A549 (cell line): Measurements from ENCODE around the gene LAMTOR4. TPM values are rescaled to one million over a fixed set of nuclear protein-coding genes. Genes with fewer than 3 reads are reported as not detected.
"Not testable (repeated sequence)": the region's sequence is repeated elsewhere in the genome, so short reads cannot be mapped to it uniquely, and the experiment has no call there.

Source experiments
- ATAC-seq, 2 experiments: fragments of 200-7000 bp in 1 of 2; fragments of >200 bp in 1 of 2; cut with Nextera tagmentation in 1 of 2; cut with Tn5 transposase in 1 of 2; 3 replicates each; pipeline versions ENCODE4 v1.8.0 to v1.9.1; 2018 to 2020; ENCODE audit warnings: mild to moderate bottlenecking in 1 of 2, moderate library complexity in 1 of 2
- CTCF ChIA-PET: fragments of 300-600 bp; sonication (Branson Sonifier 250); formaldehyde crosslinking; extraction: SDS; loops from one replicate; lab custom pipeline; 2021; ENCODE audit warnings: antibody characterized with exemption, inconsistent platforms; lab: Yijun Ruan, JAX
- POLR2A ChIA-PET: fragments of 350-600 bp; formaldehyde crosslinking; extraction: SDS; loops from one replicate; lab custom pipeline; 2021; ENCODE audit warnings: antibody characterized with exemption, inconsistent platforms; lab: Yijun Ruan, JAX
- DNase-seq, 2 experiments: peaks; one replicate each; pipeline versions ENCODE4 v3.0.0 to v3.0.0-alpha.2; 2011 to 2016; ENCODE audit warnings: low read depth in 1 of 2, low spot score in 1 of 2
- FAIRE-seq: peaks from 2 replicates; lab custom pipeline; 2011; peaks lifted over from hg19 to GRCh38; lab: Jason Lieb, UNC
- H3K27ac ChIP-seq, 2 experiments: fragments of >200 bp; sonication (Bioruptor Twin); formaldehyde crosslinking; 3 replicates each; pipeline ENCODE4 v1.5.1; 2016 to 2017
- H3K4me1 ChIP-seq: fragments of >200 bp; sonication (Bioruptor Twin); formaldehyde crosslinking; 3 replicates; pipeline ENCODE4 v1.6.1; 2016
- H3K4me2 ChIP-seq: fragments of >200 bp; sonication (Bioruptor Twin); formaldehyde crosslinking; 3 replicates; pipeline ENCODE4 v1.6.1; 2016
- H3K4me3 ChIP-seq: fragments of >200 bp; sonication (Bioruptor Twin); formaldehyde crosslinking; 3 replicates; pipeline ENCODE4 v1.5.1; 2016
- H3K9me3 ChIP-seq: fragments of >200 bp; sonication (Bioruptor Twin); formaldehyde crosslinking; 3 replicates; pipeline ENCODE4 v1.6.1; 2016
- ATOH8 ChIP-seq: fragments of 250-450 bp; sonication (Bioruptor Pico); IDR thresholded peaks from 2 replicates; pipeline ENCODE4 v1.5.0; 2020; ENCODE audit warnings: low read depth, mild to moderate bottlenecking, moderate library complexity
- BHLHE40 ChIP-seq: IDR thresholded peaks from 2 replicates; pipeline ENCODE4 v1.6.1; 2012; ENCODE audit warnings: low read depth, low read length, inconsistent platforms
- CBX2 ChIP-seq: fragments of 200-600 bp; sonication (generic); IDR thresholded peaks from 2 replicates; pipeline ENCODE4 v1.6.1; 2016; ENCODE audit warnings: low read depth, mild to moderate bottlenecking, borderline replicate concordance
- CHD2 ChIP-seq: fragments of 150-350 bp; IDR thresholded peaks from 2 replicates; pipeline ENCODE4 v1.6.1; 2014; ENCODE audit warnings: low read length; ENCODE audit not compliant: partially characterized antibody
- CTCF ChIP-seq: fragments of >200 bp; sonication (Bioruptor Twin); formaldehyde crosslinking; IDR thresholded peaks from 3 replicates; pipeline ENCODE4 v1.5.1; 2016
- FOSB ChIP-seq: fragments of 250-450 bp; sonication (Bioruptor Pico); IDR thresholded peaks from 2 replicates; pipeline ENCODE4 v1.5.0; 2020; ENCODE audit warnings: mild to moderate bottlenecking, moderate library complexity
- HEYL ChIP-seq: fragments of 250-450 bp; sonication (Bioruptor Pico); IDR thresholded peaks from 2 replicates; pipeline ENCODE4 v1.8.0; 2021; ENCODE audit warnings: mild to moderate bottlenecking, moderate library complexity
- HMGXB4 ChIP-seq: fragments of 250-450 bp; sonication (Bioruptor Pico); IDR thresholded peaks from 2 replicates; pipeline ENCODE4 v1.5.0; 2021; ENCODE audit warnings: mild to moderate bottlenecking, moderate library complexity, borderline replicate concordance
- MAZ ChIP-seq: fragments of 150-350 bp; IDR thresholded peaks from 2 replicates; pipeline ENCODE4 v1.6.1; 2014; ENCODE audit warnings: antibody characterized with exemption, low read depth, low read length, borderline replicate concordance
- RAD21 ChIP-seq, 2 experiments: fragments of >200 bp in 1 of 2; sonication (Bioruptor Twin) in 1 of 2; formaldehyde crosslinking in 1 of 2; IDR thresholded peaks in 1 of 2; conservative IDR thresholded peaks in 1 of 2; 2 replicates in 1 of 2; 3 replicates in 1 of 2; pipeline ENCODE4 v1.6.1; 2012 to 2018; ENCODE audit warnings: inconsistent platforms in 1 of 2
- RCOR1 ChIP-seq: fragments of 150-350 bp; IDR thresholded peaks from 2 replicates; pipeline ENCODE4 v1.6.1; 2014; ENCODE audit warnings: antibody characterized with exemption, low read length, low read depth
- SMC3 ChIP-seq: fragments of >200 bp; sonication (Bioruptor Twin); formaldehyde crosslinking; IDR thresholded peaks from 3 replicates; pipeline ENCODE4 v1.6.1; 2018; ENCODE audit warnings: inconsistent platforms
- TP53 ChIP-seq: fragments of 250-450 bp; sonication (Bioruptor Pico); IDR thresholded peaks from 2 replicates; pipeline ENCODE4 v1.5.0; 2021; ENCODE audit warnings: mild to moderate bottlenecking, moderate library complexity
- whole genome bisulfite sequencing: methylation state at CpG from one replicate; pipeline ENCODE4 v1.1.6; 2017; ENCODE audit errors: missing lambda C conversion rate; 5-methylcytosine and 5-hydroxymethylcytosine counted together
- polyA plus RNA-seq, 4 experiments: library from polyadenylated mRNA; depleted of rRNA in 3 of 4; stranded (reverse); fragments of >200 nt; fragmentation: RNase III in 1 of 4; extraction: RNeasy Plus Mini Kit Qiagen cat#74134 plus additional on column Dnase treatment in 1 of 4; gene quantifications; 2 replicates in 3 of 4; 3 replicates in 1 of 4; pipeline ENCODE4 v1.2.3, GENCODE V29; 2011 to 2017
- TF ChIP-seq, protein P1 (sequence below): IDR thresholded peaks from 2 replicates; pipeline ENCODE4 v1.6.1; 2012
- TF ChIP-seq, protein P2 (sequence below): fragments of >200 bp; sonication (Bioruptor Twin); formaldehyde crosslinking; IDR thresholded peaks from 3 replicates; pipeline ENCODE4 v1.6.1; 2016
- TF ChIP-seq, protein P3 (sequence below): fragments of >200 bp; sonication (Bioruptor Twin); formaldehyde crosslinking; IDR thresholded peaks from 2 replicates; pipeline ENCODE4 v1.6.1; 2016

The LAMTOR4 gene
- polyA plus RNA-seq, 2 of the 4 experiments (the other 2 are of a cell fraction): 123 to 177 TPM

DNA sequence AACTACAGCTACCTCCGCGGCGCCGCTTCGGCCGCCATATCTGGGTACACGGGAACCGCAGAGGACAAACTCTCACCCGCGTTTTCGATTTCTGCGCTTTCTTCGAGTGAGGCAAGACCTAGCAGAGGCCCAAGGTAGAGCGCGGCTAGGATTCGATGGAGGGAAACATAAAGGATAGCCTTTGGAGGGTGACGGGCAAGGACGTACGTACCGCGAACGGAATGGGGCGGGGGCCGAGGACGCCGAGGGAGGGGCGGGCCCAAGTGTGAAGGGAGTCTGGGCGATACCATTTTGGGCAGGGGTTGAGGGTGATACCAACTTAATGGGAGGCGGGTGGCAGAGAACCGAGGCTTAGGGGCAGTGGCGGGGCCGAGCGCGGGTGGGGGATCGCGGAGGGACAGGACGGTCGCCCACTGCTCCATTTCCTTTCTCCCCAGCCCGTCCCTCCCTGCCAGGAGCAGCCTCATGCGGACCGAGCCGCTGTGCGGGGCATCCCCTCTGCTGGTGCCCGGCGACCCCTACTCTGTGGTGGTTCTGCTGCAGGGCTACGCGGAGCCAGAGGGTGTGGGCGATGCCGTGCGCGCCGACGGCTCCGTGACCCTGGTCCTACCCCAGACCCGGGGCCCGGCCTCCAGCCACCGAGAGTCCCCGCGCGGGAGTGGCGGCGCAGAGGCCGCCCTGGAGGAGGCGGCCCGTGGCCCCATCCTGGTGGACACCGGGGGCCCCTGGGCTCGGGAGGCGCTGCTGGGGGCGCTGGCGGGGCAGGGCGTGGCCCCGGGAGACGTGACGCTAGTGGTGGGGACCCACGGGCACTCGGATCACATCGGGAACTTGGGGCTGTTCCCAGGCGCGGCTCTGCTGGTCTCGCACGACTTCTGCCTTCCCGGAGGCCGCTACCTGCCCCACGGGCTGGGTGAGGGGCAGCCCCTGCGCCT is 21.5 kb upstream of the LAMTOR4 start, which contains the start of gene MBLAC1 (continued):
- TF ChIP-seq, protein P1, sequence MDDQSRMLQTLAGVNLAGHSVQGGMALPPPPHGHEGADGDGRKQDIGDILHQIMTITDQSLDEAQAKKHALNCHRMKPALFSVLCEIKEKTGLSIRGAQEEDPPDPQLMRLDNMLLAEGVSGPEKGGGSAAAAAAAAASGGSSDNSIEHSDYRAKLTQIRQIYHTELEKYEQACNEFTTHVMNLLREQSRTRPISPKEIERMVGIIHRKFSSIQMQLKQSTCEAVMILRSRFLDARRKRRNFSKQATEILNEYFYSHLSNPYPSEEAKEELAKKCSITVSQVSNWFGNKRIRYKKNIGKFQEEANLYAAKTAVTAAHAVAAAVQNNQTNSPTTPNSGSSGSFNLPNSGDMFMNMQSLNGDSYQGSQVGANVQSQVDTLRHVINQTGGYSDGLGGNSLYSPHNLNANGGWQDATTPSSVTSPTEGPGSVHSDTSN: no peak; the same call in none of the 2 replicates

- Histone ChIP-seq H3K9me3 (no peaks in the 10 kb centered on the region), H3K4me2 (peak overlapping the region; percentile 62), H3K4me3 (peak overlapping the region; percentile 64), H3K27ac (peak overlapping the region; percentile 90 to 94), H3K4me1 (peaks cover 30% of the 10 kb centered on the region)
- CTCF ChIA-PET: interaction anchor here (1.1 to 13.2 kb wide), 6 partner anchors 23 to 280 kb away, joined by 3 to 245 read pairs (median 8); partner anchors contain the start of genes AP4M1, GJC3, LAMTOR4 and MCM7
- WGBS: 56% methylated on average over 35 of the region's 37 CpGs
- POLR2A ChIA-PET: interaction anchor here (3.4 kb wide), 1 partner anchor 27 kb away, joined by 8 read pairs; the partner anchor contains the start of genes AP4M1 and MCM7
- ATAC-seq (peak in 1 of 2 experiments; percentile 4; a peak in 1 of 6 replicates), FAIRE-seq (no peak), DNase-seq (no peak)
- TF ChIP-seq CTCF (no peak), ATOH8 (CRISPR knock-in tag) (no peak), FOSB (CRISPR knock-in tag) (no peak), RCOR1 (no peak), HMGXB4 (CRISPR knock-in tag) (no peak)
- TF ChIP-seq, protein P2, sequence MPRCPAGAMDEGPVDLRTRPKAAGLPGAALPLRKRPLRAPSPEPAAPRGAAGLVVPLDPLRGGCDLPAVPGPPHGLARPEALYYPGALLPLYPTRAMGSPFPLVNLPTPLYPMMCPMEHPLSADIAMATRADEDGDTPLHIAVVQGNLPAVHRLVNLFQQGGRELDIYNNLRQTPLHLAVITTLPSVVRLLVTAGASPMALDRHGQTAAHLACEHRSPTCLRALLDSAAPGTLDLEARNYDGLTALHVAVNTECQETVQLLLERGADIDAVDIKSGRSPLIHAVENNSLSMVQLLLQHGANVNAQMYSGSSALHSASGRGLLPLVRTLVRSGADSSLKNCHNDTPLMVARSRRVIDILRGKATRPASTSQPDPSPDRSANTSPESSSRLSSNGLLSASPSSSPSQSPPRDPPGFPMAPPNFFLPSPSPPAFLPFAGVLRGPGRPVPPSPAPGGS: no peak
- TF ChIP-seq, protein P3, sequence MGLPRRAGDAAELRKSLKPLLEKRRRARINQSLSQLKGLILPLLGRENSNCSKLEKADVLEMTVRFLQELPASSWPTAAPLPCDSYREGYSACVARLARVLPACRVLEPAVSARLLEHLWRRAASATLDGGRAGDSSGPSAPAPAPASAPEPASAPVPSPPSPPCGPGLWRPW: no peak
Measured at GRCh38 chr7:100127866-100128636, 20.7 kb upstream of the LAMTOR4 start.

GRCh38 chr7:100128637-100128963 is 20.1 kb upstream of the LAMTOR4 start:
- DNase-seq (no peak), ATAC-seq (no peak), FAIRE-seq (no peak)
- TF ChIP-seq MAZ: no peak
- no peak for TF ChIP-seq RAD21 (conservative IDR thresholded peaks at IDR 0.05 in 1 of 2, IDR thresholded peaks at IDR 0.05 in 1 of 2)
- TF ChIP-seq SMC3: no peak
- no peak for TF ChIP-seq CHD2
- no peak for TF ChIP-seq HEYL
- no peak for TF ChIP-seq BHLHE40
- TF ChIP-seq TP53 (CRISPR knock-in tag): no peak
- TF ChIP-seq CBX2: no peak
- 70% methylated on average over 1 of the region's 1 CpG for WGBS
- ChIA-PET CTCF (interaction anchor here (1.0 to 13.2 kb wide), 7 partner anchors 22 to 279 kb away, joined by 3 to 245 read pairs (median 7); partner anchors contain the start of genes AP4M1, GJC3, LAMTOR4 and MCM7), POLR2A (interaction anchor here (3.4 kb wide), 1 partner anchor 28 kb away, joined by 8 read pairs; the partner anchor contains the start of genes AP4M1 and MCM7)
- Histone ChIP-seq H3K9me3 (no peaks in the 10 kb centered on the region), H3K27ac (no peak overlapping the region), H3K4me2 (no peak overlapping the region), H3K4me3 (no peak overlapping the region), H3K4me1 (peaks cover 30% of the 10 kb centered on the region)

GRCh38 chr7:100130220-100130607 is 18.5 kb upstream of the LAMTOR4 start:
- CTCF ChIA-PET: interaction anchor here (0.6 to 13.2 kb wide), 19 partner anchors 8 to 1218 kb away, joined by 3 to 245 read pairs (median 4); partner anchors contain the start of genes AP4M1, CNPY4, LAMTOR4 and MCM7
- peaks cover 21% of the 10 kb centered on the region for H3K4me1 ChIP-seq
- not testable (repeated sequence) for DNase-seq, H3K4me3 ChIP-seq, H3K9me3 ChIP-seq, H3K4me2 ChIP-seq, ATAC-seq, H3K27ac ChIP-seq, FAIRE-seq
- POLR2A ChIA-PET: interaction anchor here (3.4 kb wide), 1 partner anchor 29 kb away, joined by 8 read pairs; the partner anchor contains the start of genes AP4M1 and MCM7
- WGBS: 75% methylated on average over 1 of the region's 1 CpG
